GM19324 (cell line): ENCODE results near the gene GPN2.
"Not testable (repeated sequence)": the region's sequence is repeated elsewhere in the genome, so short reads cannot be mapped to it uniquely, and the experiment has no call there.

Experiments used
- ATAC-seq: cut with Tn5 transposase; IDR thresholded peaks from one replicate; pipeline ENCODE4 v1.9.1; 2021; ENCODE audit warnings: mild to moderate bottlenecking, moderate library complexity; ENCODE audit not compliant: unreplicated experiment, low FRiP score

The GPN2 gene

GRCh38 chr1:26861286-26861701 is 28.8 kb downstream of the GPN2 start:
- no peak for ATAC-seq

GRCh38 chr1:26858891-26859640 is 31.0 kb downstream of the GPN2 start:
- ATAC-seq, result no peak

- no peak for ATAC-seq
Measured at GRCh38 chr1:26858160-26858559, 31.9 kb downstream of the GPN2 start.

GRCh38 chr1:26857473-26858060 is 32.5 kb downstream of the GPN2 start:
- no peak for ATAC-seq

- no peak for ATAC-seq
Measured at GRCh38 chr1:26856604-26857469, 33.2 kb downstream of the GPN2 start.

GRCh38 chr1:26856181-26856580 is 33.9 kb downstream of the GPN2 start:
- ATAC-seq, result no peak

- ATAC-seq, result no peak
Measured at GRCh38 chr1:26855636-26856035, 34.4 kb downstream of the GPN2 start.

GRCh38 chr1:26854906-26855305 is 35.2 kb downstream of the GPN2 start:
- no peak for ATAC-seq

- no peak for ATAC-seq
Measured at GRCh38 chr1:26853600-26853999, 36.5 kb downstream of the GPN2 start.

GRCh38 chr1:26853156-26853555 is 36.9 kb downstream of the GPN2 start:
- no peak for ATAC-seq

GRCh38 chr1:26852701-26853100 is 37.4 kb downstream of the GPN2 start:
- no peak for ATAC-seq

- no peak for ATAC-seq
Measured at GRCh38 chr1:26851106-26851684, 38.9 kb downstream of the GPN2 start.

GRCh38 chr1:26848941-26849774 is 40.9 kb downstream of the GPN2 start:
- no peak for ATAC-seq

GRCh38 chr1:26848499-26848898 is 41.6 kb downstream of the GPN2 start:
- ATAC-seq, result no peak

- ATAC-seq, result not testable (repeated sequence)
Measured at GRCh38 chr1:26847826-26848225, 42.3 kb downstream of the GPN2 start.

- no peak for ATAC-seq
Measured at GRCh38 chr1:26844424-26845196, 45.5 kb downstream of the GPN2 start.

GRCh38 chr1:26839779-26840178 is 50.3 kb downstream of the GPN2 start:
- ATAC-seq, result no peak

- ATAC-seq, result peak; percentile 6
Measured at GRCh38 chr1:26839339-26839722, 50.8 kb downstream of the GPN2 start.
